GM18520 (cell line): ENCODE measurements around the gene MMP23B.
"Not testable (repeated sequence)": the region's sequence is repeated elsewhere in the genome, so short reads cannot be mapped to it uniquely, and the experiment has no call there.

ENCODE experiments used
- ATAC-seq: cut with Tn5 transposase; IDR thresholded peaks from one replicate; pipeline ENCODE4 v1.9.1; 2021; ENCODE audit not compliant: unreplicated experiment

Gene MMP23B

GRCh38 chr1:1629430-1630190 lies 2.4 kb upstream of the MMP23B start:
- ATAC-seq = no peak

- ATAC-seq = peak; percentile 63
Measured at GRCh38 chr1:1630191-1630964, 1.6 kb upstream of the MMP23B start.

- no peak for ATAC-seq
Measured at GRCh38 chr1:1630965-1631781, 800 bp upstream of the MMP23B start.

- ATAC-seq = not testable (repeated sequence)
Measured at GRCh38 chr1:1633409-1633808, 1.4 kb downstream of the MMP23B start.

GRCh38 chr1:1634613-1635012 lies 2.6 kb downstream of the MMP23B start:
- not testable (repeated sequence) for ATAC-seq

- not testable (repeated sequence) for ATAC-seq
Measured at GRCh38 chr1:1636621-1637478, 4.9 kb downstream of the MMP23B start.

GRCh38 chr1:1637479-1637875 lies 5.5 kb downstream of the MMP23B start:
- not testable (repeated sequence) for ATAC-seq

- not testable (repeated sequence) for ATAC-seq
Measured at GRCh38 chr1:1638528-1638927, 6.6 kb downstream of the MMP23B start.

GRCh38 chr1:1639368-1639767 lies 7.4 kb downstream of the MMP23B start:
- not testable (repeated sequence) for ATAC-seq

GRCh38 chr1:1640081-1640480 lies 8.1 kb downstream of the MMP23B start:
- ATAC-seq = not testable (repeated sequence)

GRCh38 chr1:1640711-1641461 lies 8.9 kb downstream of the MMP23B start:
- not testable (repeated sequence) for ATAC-seq

- ATAC-seq = not testable (repeated sequence)
Measured at GRCh38 chr1:1646326-1646725, 14.4 kb downstream of the MMP23B start.

- not testable (repeated sequence) for ATAC-seq
Measured at GRCh38 chr1:1647567-1648241, 15.7 kb downstream of the MMP23B start.

- ATAC-seq = not testable (repeated sequence)
Measured at GRCh38 chr1:1648265-1648664, 16.3 kb downstream of the MMP23B start.

GRCh38 chr1:1658583-1659549 lies 26.9 kb downstream of the MMP23B start, which contains the start of gene CDK11B:
TSS of gene CDK11B (minus strand) at chr1:1659004. CDS start at chr1:1657485, 1,519 bp downstream.
- peak; percentile 82 for ATAC-seq

GRCh38 chr1:1662392-1662791 lies 30.4 kb downstream of the MMP23B start:
- ATAC-seq = not testable (repeated sequence)

- not testable (repeated sequence) for ATAC-seq
Measured at GRCh38 chr1:1662830-1663560, 31.0 kb downstream of the MMP23B start.
